ENCODE measurements around the gene NLGN1. TPM values are rescaled to one million over a fixed set of nuclear protein-coding genes. Genes with fewer than 3 reads are reported as not detected.
"Not testable (repeated sequence)": the region's sequence is repeated elsewhere in the genome, so short reads cannot be mapped to it uniquely, and the experiment has no call there.

NLGN1 gene
- total RNA-seq = 10 to 100 TPM in 7 of 10 donors, 1 to 10 TPM in 3; 7.1 to 19.9 (median 14.9) TPM
- polyA plus RNA-seq = 1 to 10 TPM in 1 of 2 donors, under 1 TPM in 1; 0.88 to 2.0 TPM
- long read RNA-seq, donor 1, partial matches to known transcripts = 2 of 2 reads
- long read RNA-seq, donor 1, other reads (novel, unspliced or antisense) = 0 of 2 reads
- long read RNA-seq, donor 2, partial matches to known transcripts = 0 of 5 reads
- long read RNA-seq, donor 2, other reads (novel, unspliced or antisense) = 4 of 5 reads
- long read RNA-seq, donor 3, partial matches to known transcripts = 1 of 6 reads
- long read RNA-seq, donor 3, other reads (novel, unspliced or antisense) = 5 of 6 reads

GRCh38 chr3:173397161-173398110 is at the start of gene NLGN1:
NLGN1 (plus strand) TSS chr3:173397744.
- intact Hi-C loops (cut with DNase I) = loop anchor here in 3 of 10 donors (10.0 kb wide), 2 partner anchors 403 to 583 kb away; no protein-coding TSS in a partner anchor
- peak; percentile 67 to 90 (median 74) for ATAC-seq
- peak in 5 of 9 donors; percentile 9 to 53 (median 37) for TF ChIP-seq CTCF (IDR thresholded peaks at IDR 0.05)
- Histone ChIP-seq H3K27me3 (peaks cover 0 to 51% (median 4%) of the 10 kb centered on the region in 7 donors), H3K36me3 (no peaks in the 10 kb centered on the region), H3K27ac (peak within 1 kb of the TSS; percentile 73 to 88 (median 84)), H3K4me3 (peak within 1 kb of the TSS; percentile 33 to 81 (median 68)), H3K9me3 (no peaks in the 10 kb centered on the region), H3K4me1 (peaks cover 0 to 37% (median 8%) of the 10 kb centered on the region in 9 donors)
- WGBS, 2 donors = 0 to 1% methylated on average over 70 of the region's 70 CpGs
- DNase-seq = peak; percentile 68 to 74

- Histone ChIP-seq H3K27ac (no peak overlapping the region), H3K4me1 (no peaks in the 10 kb centered on the region), H3K36me3 (no peaks in the 10 kb centered on the region), H3K9me3 (peaks cover 0 to 30% (median 9%) of the 10 kb centered on the region in 11 donors), H3K4me3 (no peak overlapping the region), H3K27me3 (no peaks in the 10 kb centered on the region)
- intact Hi-C loops (cut with DNase I) = no loop called here
- no peak for DNase-seq
- TF ChIP-seq CTCF (IDR thresholded peaks at IDR 0.05) = no peak
- no peak for ATAC-seq
These were observed 45.7 kb upstream of the NLGN1 start for GRCh38 chr3:173351886-173352285.

- DNase-seq; intact Hi-C loops (cut with DNase I); H3K4me3 ChIP-seq; ATAC-seq; H3K4me1 ChIP-seq; H3K36me3 ChIP-seq; H3K27me3 ChIP-seq; H3K27ac ChIP-seq: not testable (repeated sequence)
- H3K9me3 ChIP-seq = peaks cover 0 to 30% (median 9%) of the 10 kb centered on the region in 11 donors
- WGBS, 2 donors = 75 to 83% methylated on average over 2 of the region's 2 CpGs
These were observed 44.4 kb upstream of the NLGN1 start for GRCh38 chr3:173353137-173353536.

- H3K9me3 ChIP-seq = peaks cover 0 to 20% (median 8%) of the 10 kb centered on the region in 11 donors
- H3K4me3 ChIP-seq = no peak overlapping the region
- no peak overlapping the region for H3K27ac ChIP-seq
- 53 to 77% methylated on average over 5 of the region's 5 CpGs for WGBS, 2 donors
- H3K4me1 ChIP-seq = no peaks in the 10 kb centered on the region
- intact Hi-C loops (cut with DNase I) = no loop called here
- no peak for ATAC-seq
- H3K36me3 ChIP-seq = no peaks in the 10 kb centered on the region
- H3K27me3 ChIP-seq = no peaks in the 10 kb centered on the region
- no peak for TF ChIP-seq CTCF (IDR thresholded peaks at IDR 0.05)
- DNase-seq = no peak
These were observed 43.4 kb upstream of the NLGN1 start for GRCh38 chr3:173354124-173354523.

Measured in heart right ventricle (tissue), 16 donors.